Stimulated activated CD4-positive, alpha-beta T cell treated with anti-CD3 and anti-CD28 coated beads, TNF-alpha, amount 100 ng/mL, for 24 hours (primary cell): ENCODE measurements around the gene GNG13.
"Not testable (repeated sequence)": the region's sequence is repeated elsewhere in the genome, so short reads cannot be mapped to it uniquely, and the experiment has no call there.

Experiments
- DNase-seq, 3 experiments: peaks; one replicate each; pipeline ENCODE4 v3.0.0-alpha.2; 2020; ENCODE audit warnings: low read depth in 3 of 3

GNG13 gene

DNA sequence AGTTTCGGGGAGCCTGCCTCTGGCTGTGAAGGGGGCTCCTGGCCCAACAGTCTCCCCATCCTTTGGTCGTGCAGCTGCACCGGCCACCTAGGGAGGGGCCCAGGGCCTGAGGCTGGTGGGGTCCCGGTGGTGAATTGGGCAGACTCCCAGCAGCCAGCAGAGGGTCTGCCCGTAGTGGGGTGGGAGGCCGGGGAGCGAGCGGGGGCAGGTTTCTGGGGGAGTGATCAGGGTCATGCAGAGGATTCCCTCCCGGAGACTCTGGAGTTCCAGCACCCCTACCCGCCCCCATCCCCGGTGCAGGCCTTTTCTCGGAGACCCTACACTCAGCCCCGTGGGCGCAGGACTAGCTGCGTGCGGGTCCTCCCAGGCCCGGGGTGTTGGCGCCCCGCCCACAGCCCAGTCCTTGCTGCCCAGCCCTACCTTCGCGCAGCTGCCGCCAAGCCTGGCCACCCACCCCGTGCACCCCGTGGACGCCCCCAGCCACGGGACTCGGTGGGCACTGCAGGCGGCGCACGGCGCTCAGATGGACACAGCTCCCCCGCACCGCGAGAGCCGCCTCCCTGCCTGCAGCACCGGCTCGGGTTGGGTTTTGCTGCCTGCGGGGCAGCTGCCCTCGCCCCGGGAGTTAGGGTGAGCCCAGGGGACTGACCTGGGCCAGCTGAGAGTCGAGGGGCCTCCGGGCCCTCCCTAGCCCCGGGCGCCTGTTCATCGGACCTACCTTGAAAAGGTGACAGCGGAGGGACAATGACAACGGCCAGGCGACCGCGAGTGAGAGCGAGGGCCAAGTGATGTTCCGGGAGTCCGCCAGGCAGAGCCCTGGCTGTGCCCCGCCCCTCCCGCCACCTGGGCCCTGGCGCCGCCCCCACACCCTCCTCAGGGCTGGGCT is at the start of gene GNG13:
TSS of gene GNG13 (minus strand) at position 787 of the 886 bp plus-strand sequence. CDS start 1,657 bp downstream, outside the sequence.
- no peak for DNase-seq

- DNase-seq: no peak
Measured at GRCh38 chr16:848510-849253, 48.1 kb upstream of the GNG13 start.

DNA sequence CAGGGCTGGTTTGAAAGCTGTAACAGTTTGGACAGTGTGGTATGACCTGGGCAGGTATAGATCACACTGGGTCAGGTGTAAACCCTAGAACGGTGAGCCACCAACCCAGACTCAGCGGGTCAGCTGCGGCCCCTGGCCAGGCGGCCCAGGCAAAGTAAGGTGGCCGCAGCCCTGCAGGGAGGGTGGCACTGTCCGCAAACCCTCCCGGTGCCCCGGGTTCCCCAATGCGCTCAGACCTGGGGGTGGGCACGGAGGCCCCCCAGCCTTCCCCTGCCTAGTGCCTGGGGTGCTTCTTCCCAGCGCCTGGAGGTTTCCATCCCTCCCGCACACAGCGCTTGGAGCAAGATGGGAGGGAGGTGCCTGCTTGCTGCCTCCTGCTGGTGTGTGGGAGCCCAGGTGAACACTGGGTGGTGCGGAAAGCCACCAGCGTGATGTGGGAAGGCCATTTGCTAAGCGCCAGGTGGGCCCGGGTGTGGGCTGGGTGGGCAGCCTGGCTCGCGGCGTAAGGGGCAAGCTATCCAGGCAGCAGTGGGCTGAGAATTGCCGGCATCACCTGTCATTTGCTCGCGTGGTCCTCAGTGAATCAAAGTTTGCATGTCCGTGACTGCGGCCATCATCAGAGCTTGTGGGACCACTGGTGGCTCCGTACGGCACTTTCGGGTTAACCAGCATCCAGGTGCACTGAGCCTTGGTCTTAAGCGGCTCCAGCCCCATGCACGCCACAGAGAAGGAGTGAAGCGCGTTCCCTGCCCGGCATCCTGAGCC is 47.3 kb upstream of the GNG13 start:
- no peak for DNase-seq

GRCh38 chr16:847151-847550 is 46.6 kb upstream of the GNG13 start:
- no peak for DNase-seq

- DNase-seq: no peak
Measured at GRCh38 chr16:845351-845745, 44.8 kb upstream of the GNG13 start.

DNA sequence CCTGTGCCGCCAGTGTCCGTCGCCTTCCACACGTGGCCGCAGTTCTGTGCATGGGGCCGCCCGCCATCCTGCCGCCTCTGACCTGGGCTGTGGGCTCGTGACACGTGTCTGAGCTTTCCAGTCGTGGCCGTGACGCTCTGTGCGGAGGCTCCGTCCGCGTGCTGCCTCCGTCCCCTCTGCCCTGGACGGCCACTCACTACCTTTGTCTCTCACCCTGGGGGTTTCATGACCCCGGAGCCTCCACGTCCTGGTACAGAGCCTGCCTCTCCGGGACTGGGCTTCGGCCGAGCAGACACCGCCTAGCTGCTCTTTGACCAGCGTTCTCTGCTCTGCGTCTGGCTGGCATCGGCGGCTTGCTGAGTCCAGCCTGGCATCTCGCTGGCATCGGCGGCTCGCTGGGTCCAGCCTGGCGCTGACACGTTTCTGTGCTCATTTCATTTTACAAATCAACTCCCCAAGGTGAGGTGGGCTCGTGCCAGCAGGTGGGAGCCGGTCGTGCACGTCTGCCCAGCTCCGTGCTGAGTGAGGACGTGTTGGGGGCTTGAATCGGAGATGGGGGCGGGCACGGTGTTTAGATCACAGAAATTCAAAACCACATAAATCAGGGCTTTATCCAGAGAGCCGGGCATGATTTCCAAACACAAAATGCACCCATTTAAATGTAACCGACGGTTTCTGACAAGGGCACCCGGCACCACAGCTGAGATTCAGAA is 44.3 kb upstream of the GNG13 start:
- no peak for DNase-seq

DNA sequence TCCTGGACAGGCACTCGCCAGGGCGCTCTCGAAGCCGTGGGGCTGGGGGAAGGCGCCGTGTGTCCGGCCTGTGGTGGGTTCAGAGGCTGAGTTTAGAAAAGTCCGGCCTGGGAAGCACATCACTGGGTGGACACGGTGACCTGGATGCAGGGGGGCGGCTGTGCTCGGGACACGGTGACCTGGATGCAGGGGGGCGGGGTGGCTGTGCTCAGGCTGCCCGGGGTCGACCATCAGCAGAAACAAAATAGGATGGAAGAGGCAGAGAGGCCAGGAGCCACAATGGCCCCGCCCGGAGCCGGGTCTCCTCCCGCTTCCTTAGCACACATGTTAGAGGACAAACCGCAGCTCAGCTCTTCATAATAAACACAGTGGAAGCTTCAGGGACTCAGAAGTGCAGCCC is 43.2 kb upstream of the GNG13 start:
- DNase-seq: no peak

DNA sequence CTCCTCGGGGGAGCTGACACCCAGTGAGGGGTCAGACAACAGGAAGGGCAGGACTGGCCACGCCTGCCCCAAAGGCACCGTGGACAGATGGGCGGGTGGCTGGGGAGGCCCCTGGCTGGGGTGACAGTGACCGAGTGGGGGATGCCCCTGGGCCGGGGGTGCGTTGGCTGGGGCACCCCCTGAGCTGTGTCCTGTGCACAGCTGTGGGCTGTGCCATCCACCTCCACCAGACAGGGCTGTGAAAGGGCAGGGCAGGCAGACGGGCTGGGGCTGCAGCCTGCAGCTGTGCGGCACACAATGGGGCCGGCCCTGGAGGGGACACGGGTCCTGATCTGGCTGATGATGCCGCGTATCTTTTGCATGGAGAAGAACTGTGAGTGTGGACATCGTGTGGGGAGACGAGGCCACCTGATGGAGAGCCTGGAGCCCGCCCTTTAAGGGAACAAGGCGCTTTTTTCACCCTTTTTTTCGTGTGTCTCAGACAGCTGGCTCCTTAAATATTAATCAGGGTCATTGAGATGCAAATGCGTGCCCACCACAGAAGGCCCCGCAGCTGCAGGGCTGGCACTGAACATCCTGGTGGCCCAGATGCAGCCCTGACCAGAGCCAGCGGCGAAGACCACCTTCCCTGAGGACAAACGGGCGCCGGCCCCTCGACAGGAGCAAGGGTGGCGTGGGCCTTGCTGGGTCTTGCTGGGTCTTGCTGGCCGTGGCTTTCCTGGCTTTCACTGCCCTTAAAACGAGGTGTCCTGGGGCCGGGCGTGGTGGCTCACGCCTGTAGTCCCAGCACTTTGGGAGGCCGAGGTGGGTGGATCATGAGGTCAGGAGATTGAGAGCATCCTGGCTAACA is 42.4 kb upstream of the GNG13 start:
- no peak for DNase-seq

GRCh38 chr16:842061-842476 is 41.5 kb upstream of the GNG13 start:
- DNase-seq: no peak

GRCh38 chr16:841455-842060 is 41.0 kb upstream of the GNG13 start:
- DNase-seq: no peak

- no peak for DNase-seq
Measured at GRCh38 chr16:840561-841454, 40.3 kb upstream of the GNG13 start.

- DNase-seq: no peak
Measured at GRCh38 chr16:839643-840408, 39.3 kb upstream of the GNG13 start.

DNA sequence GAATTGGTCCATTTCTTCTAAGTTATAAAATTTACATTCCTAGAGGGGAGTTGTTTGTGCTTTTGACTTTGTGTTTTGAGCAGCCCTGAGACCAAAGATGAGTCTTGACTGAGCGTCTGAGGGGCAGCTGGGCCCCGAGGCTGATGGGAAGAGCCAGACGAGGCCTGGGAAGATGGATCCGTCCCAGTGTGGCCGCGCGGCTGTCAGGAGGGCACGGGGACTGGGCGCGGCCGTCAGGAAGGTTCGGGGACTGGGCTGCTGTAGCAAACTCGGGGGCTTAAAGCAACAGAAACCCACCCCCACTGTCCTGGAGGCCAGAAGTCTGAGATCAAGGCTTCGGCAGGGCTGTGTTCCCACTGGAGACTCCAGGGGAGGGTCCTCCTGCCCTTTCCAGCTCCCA is 38.2 kb upstream of the GNG13 start:
- DNase-seq: no peak

DNA sequence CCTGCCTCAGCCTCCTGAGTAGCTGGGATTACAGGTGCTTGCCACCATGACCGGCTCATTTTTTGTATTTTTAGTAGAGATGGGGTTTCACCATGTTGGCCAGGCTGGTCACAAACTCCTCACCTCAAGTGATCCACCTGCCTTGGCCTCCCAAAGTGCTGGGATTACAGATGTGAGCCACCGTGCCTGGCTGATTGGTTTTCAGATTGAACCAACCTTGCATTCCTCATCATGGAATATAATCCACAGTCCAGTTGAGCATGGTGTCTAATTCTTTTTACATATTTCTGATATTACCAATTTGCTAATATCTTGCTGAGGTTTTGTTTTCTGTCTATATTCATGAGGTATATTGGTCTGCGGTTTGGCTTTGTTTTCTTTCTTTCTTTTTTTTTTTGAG is 36.3 kb upstream of the GNG13 start:
- DNase-seq: not testable (repeated sequence)

DNA sequence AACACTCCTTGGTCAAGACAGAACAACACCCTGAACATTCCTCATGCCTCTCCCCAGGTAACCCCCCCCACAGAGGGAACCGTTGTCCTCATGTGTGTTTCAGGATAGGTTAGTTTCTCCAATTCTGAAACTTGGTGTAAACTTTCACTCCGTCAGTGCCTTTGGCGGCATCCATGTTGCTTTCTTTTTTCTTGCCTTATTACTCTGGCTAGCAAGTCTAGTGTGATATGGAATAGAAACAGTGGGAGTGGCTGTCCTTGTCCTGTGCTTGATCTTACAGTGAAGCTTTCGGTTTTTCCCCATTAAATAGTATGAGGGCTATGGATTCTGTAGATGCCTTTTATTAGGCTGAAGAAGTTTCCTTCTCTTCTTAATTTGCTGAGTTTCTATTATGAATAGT is 35.7 kb upstream of the GNG13 start:
- DNase-seq: no peak

DNA sequence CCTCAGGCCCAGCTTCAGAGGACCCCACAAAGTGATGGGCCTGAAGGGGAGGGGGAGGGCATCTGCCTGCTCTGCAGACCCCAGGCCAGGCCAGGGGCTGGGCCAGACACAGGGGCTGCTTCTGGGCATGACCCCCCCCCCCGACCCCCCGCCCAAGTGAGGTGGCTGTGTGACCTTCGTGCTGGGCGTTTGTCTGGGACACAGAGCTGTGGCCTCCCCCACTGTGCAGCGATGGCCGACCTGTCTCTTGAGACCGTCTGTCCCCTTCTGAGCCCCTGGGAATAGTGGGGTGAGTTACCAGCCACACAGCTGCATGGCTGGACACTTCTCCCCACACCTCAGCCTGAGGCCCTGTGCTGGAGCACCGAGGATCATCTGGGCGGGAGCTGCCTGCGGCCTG is 34.8 kb upstream of the GNG13 start:
- no peak for DNase-seq

- no peak for DNase-seq
Measured at GRCh38 chr16:833411-833810, 32.9 kb upstream of the GNG13 start.

DNA sequence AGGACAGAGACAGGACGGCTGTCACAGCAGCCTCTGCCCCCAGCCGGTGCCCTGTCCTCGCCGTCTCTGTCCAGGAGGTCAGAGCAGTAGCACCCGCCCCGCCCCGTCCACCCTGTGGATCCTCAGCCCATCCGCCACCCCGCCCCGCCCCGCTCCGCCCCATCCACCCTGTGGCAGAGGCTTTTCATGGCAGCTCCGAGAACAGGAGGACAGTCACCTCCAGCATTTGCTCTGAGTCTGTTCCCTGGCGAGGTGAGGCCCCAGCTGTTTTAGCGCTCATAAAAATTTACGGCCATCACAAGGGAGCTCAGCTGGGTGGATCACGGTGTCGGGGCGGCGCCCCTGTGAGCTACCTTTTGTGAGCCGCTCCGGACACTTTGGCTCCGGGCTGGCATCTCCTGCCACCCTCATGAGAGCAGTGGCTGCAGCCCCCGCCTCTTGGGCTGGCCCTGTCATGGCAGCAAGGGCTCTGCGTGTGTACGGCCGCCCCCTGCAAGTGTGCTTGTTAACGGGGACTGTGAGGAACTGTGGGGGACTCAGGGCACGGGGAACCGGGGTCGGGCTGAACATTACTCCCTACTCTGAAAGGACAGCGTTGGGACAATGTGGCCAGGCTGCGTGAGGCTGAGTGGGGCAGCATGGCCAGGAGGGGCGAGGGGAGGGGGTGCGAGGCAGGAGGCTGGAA is 32.3 kb upstream of the GNG13 start:
- DNase-seq: no peak
